Caco-2 (cell line): ENCODE results near the gene SPPL2B. TPM values are rescaled to one million over a fixed set of nuclear protein-coding genes. Genes with fewer than 3 reads are reported as not detected.

Experiments used
- BruUV-seq: library from RNA; stranded (reverse); fragments of 400-500 nt; replicated peaks from 2 replicates; lab custom pipeline; 2021; lab: Mats Ljungman, UMichigan
- CTCF ChIA-PET: fragments of 300-600 bp; sonication (Branson Sonifier 250); formaldehyde crosslinking; loops from one replicate; lab custom pipeline; 2022; ENCODE audit warnings: antibody characterized with exemption; lab: Charles Lee
- POLR2A ChIA-PET: fragments of 300-600 bp; sonication (Branson Sonifier 250); formaldehyde crosslinking; loops from one replicate; lab custom pipeline; 2022; ENCODE audit warnings: antibody characterized with exemption; lab: Charles Lee
- DNase-seq, 2 experiments: peaks; one replicate each; pipeline versions ENCODE4 v3.0.0 to v3.0.0-alpha.2; 2020 to 2022
- H3K27me3 ChIP-seq: replicated peaks from 2 replicates; pipeline ENCODE4 v1.6.0; 2011; ENCODE audit warnings: low read length; ENCODE audit not compliant: control insufficient read depth, insufficient read depth
- H3K36me3 ChIP-seq: 2 replicates; pipeline ENCODE4 v1.5.1; 2011; ENCODE audit warnings: low read length; ENCODE audit not compliant: control insufficient read depth, insufficient read depth
- H3K4me1 ChIP-seq: fragments of 250-450 bp; sonication (Bioruptor Pico); 2 replicates; pipeline ENCODE4 v1.5.1; 2020; ENCODE audit warnings: mild to moderate bottlenecking
- H3K4me3 ChIP-seq: 2 replicates; pipeline ENCODE4 v1.5.1; 2011; ENCODE audit warnings: low read depth, mild to moderate bottlenecking, control low read depth, low read length
- H3K9me3 ChIP-seq: fragments of 250-450 bp; sonication (Bioruptor Pico); 2 replicates; pipeline ENCODE4 v1.5.1; 2020; ENCODE audit warnings: mild to moderate bottlenecking, moderate library complexity
- H3K27ac Mint-ChIP-seq: one replicate; pipeline ENCODE4 v1.8.0; 2022; ENCODE audit warnings: mixed read lengths; ENCODE audit not compliant: unreplicated experiment
- H3K27me3 Mint-ChIP-seq: one replicate; pipeline ENCODE4 v1.8.0; 2022; ENCODE audit warnings: mixed read lengths; ENCODE audit not compliant: insufficient read depth, unreplicated experiment
- H3K36me3 Mint-ChIP-seq: one replicate; pipeline ENCODE4 v1.8.0; 2022; ENCODE audit warnings: mild to moderate bottlenecking, mixed read lengths; ENCODE audit not compliant: insufficient read depth, unreplicated experiment
- H3K4me1 Mint-ChIP-seq: one replicate; pipeline ENCODE4 v1.8.0; 2022; ENCODE audit warnings: low read depth, mixed read lengths; ENCODE audit not compliant: unreplicated experiment
- H3K4me3 Mint-ChIP-seq: one replicate; pipeline ENCODE4 v1.8.0; 2022; ENCODE audit warnings: mild to moderate bottlenecking, moderate library complexity, mixed read lengths; ENCODE audit not compliant: unreplicated experiment
- H3K9me3 Mint-ChIP-seq: one replicate; pipeline ENCODE4 v1.8.0; 2022; ENCODE audit warnings: mixed read lengths; ENCODE audit not compliant: unreplicated experiment
- CTCF ChIP-seq, 2 experiments: fragments of 200-600 bp in 1 of 2; IDR thresholded peaks; 1 replicate in 1 of 2; 2 replicates in 1 of 2; pipeline versions ENCODE4 v1.5.1 to v1.8.0; 2011 to 2022; ENCODE audit warnings: antibody characterized with exemption in 1 of 2, control low read depth in 1 of 2, inconsistent platforms in 1 of 2, low read depth in 1 of 2, low read length in 1 of 2, mild to moderate bottlenecking in 1 of 2, moderate library complexity in 1 of 2; ENCODE audit not compliant: insufficient read depth in 1 of 2, severe bottlenecking in 1 of 2, unreplicated experiment in 1 of 2
- intact Hi-C: fragments of 100-400 bp; cut with micrococcal nuclease; formaldehyde crosslinking; loops from one replicate; pipeline ENCODE4 v1.10.0; 2022; ENCODE audit not compliant: unreplicated experiment
- total RNA-seq: library from RNA; stranded (reverse); gene quantifications from 2 replicates; pipeline ENCODE4 v1.2.3, GENCODE V29; 2022

SPPL2B gene
- total RNA-seq, 1 experiment from 2014 or later = 92.3 TPM

- POLR2A ChIA-PET = no interaction called here
- TF ChIP-seq CTCF (IDR thresholded peaks at IDR 0.05; ENCODE audit: insufficient read depth in 1 of 2, low read depth in 1 of 2, low read length in 1 of 2, severe bottlenecking in 1 of 2, unreplicated experiment in 1 of 2) = no peak
- no peaks in the 10 kb centered on the region for H3K9me3 ChIP-seq
- DNase-seq = no peak
- Mint-ChIP-seq H3K4me1 (peaks cover 19% of the 10 kb centered on the region), H3K9me3 (no peaks in the 10 kb centered on the region), H3K27me3 (no peaks in the 10 kb centered on the region), H3K36me3 (peaks cover 21% of the 10 kb centered on the region), H3K27ac (peak overlapping the region; percentile 84), H3K4me3 (peak overlapping the region; percentile 37)
- CTCF ChIA-PET = interaction anchor here (0.6 kb wide), 1 partner anchor 1384 kb away, joined by 5 read pairs; no protein-coding TSS in a partner anchor
- peaks cover 37% of the 10 kb centered on the region for H3K4me1 ChIP-seq
- intact Hi-C loops = no loop called here
- BruUV-seq = TSS peak; percentile 96
- H3K27me3 ChIP-seq = no peaks in the 10 kb centered on the region
- no peak overlapping the region for H3K4me3 ChIP-seq
- H3K36me3 ChIP-seq = peaks cover 1% of the 10 kb centered on the region
Measured at GRCh38 chr19:2341244-2341751, 12.8 kb downstream of the SPPL2B start.

- H3K36me3 Mint-ChIP-seq = peaks cover 21% of the 10 kb centered on the region
- DNase-seq = peak; percentile 88 to 90
- no peaks in the 10 kb centered on the region for H3K27me3 Mint-ChIP-seq
- CTCF ChIA-PET = interaction anchor here (0.6 kb wide), 1 partner anchor 1385 kb away, joined by 5 read pairs; no protein-coding TSS in a partner anchor
- no peaks in the 10 kb centered on the region for H3K9me3 Mint-ChIP-seq
- Histone ChIP-seq H3K9me3 (no peaks in the 10 kb centered on the region), H3K27me3 (no peaks in the 10 kb centered on the region), H3K36me3 (peaks cover 1% of the 10 kb centered on the region), H3K4me3 (no peak overlapping the region), H3K4me1 (peaks cover 31% of the 10 kb centered on the region)
- intact Hi-C loops = no loop called here
- POLR2A ChIA-PET = no interaction called here
- no peak for TF ChIP-seq CTCF (IDR thresholded peaks at IDR 0.05; ENCODE audit: insufficient read depth in 1 of 2, low read depth in 1 of 2, low read length in 1 of 2, severe bottlenecking in 1 of 2, unreplicated experiment in 1 of 2)
- peak overlapping the region; percentile 84 for H3K27ac Mint-ChIP-seq
- BruUV-seq = no TSS peak
- H3K4me1 Mint-ChIP-seq = peaks cover 16% of the 10 kb centered on the region
- peak overlapping the region; percentile 37 for H3K4me3 Mint-ChIP-seq
Measured at GRCh38 chr19:2341982-2342381, 13.5 kb downstream of the SPPL2B start.

- peaks cover 1% of the 10 kb centered on the region for H3K36me3 ChIP-seq
- H3K36me3 Mint-ChIP-seq = peaks cover 21% of the 10 kb centered on the region
- peaks cover 24% of the 10 kb centered on the region for H3K4me1 ChIP-seq
- H3K4me3 Mint-ChIP-seq = no peak overlapping the region
- no peaks in the 10 kb centered on the region for H3K9me3 Mint-ChIP-seq
- POLR2A ChIA-PET = no interaction called here
- intact Hi-C loops = no loop called here
- H3K4me3 ChIP-seq = no peak overlapping the region
- CTCF ChIA-PET = no interaction called here
- H3K27me3 Mint-ChIP-seq = no peaks in the 10 kb centered on the region
- peak overlapping the region; percentile 66 for H3K27ac Mint-ChIP-seq
- BruUV-seq = no TSS peak
- TF ChIP-seq CTCF (IDR thresholded peaks at IDR 0.05; ENCODE audit: insufficient read depth in 1 of 2, low read depth in 1 of 2, low read length in 1 of 2, severe bottlenecking in 1 of 2, unreplicated experiment in 1 of 2) = no peak
- no peaks in the 10 kb centered on the region for H3K9me3 ChIP-seq
- H3K27me3 ChIP-seq = no peaks in the 10 kb centered on the region
- peaks cover 8% of the 10 kb centered on the region for H3K4me1 Mint-ChIP-seq
- DNase-seq = no peak
Measured at GRCh38 chr19:2342656-2343288, 14.3 kb downstream of the SPPL2B start.
